Testis (tissue), 2 donors: ENCODE data around the gene CCDC74A.
"Not testable (repeated sequence)": the region's sequence is repeated elsewhere in the genome, so short reads cannot be mapped to it uniquely, and the experiment has no call there.

Experiments used
- CTCF ChIP-seq, 3 experiments: fragments of 450-650 bp in 2 of 3; fragments of 200-600 bp in 1 of 3; sonication (generic) in 1 of 3; IDR thresholded peaks; one replicate each; pipeline ENCODE4 v1.5.1; 2016 to 2019; ENCODE audit warnings: antibody characterized with exemption in 3 of 3, mild to moderate bottlenecking in 2 of 3, moderate library complexity in 1 of 3
- POLR2A ChIP-seq: fragments of 450-650 bp; IDR thresholded peaks from one replicate; pipeline ENCODE4 v1.6.1; 2017; ENCODE audit warnings: antibody characterized with exemption, mild to moderate bottlenecking, moderate library complexity

GRCh38 chr2:131536841-131537240 is 9.2 kb downstream of the CCDC74A start:
- TF ChIP-seq CTCF (IDR thresholded peaks at IDR 0.05); POLR2A: not testable (repeated sequence)
